HPDE6-E6E7 (cell line): Measurements from ENCODE around the gene USP40.
A peak's percentile ranks its signal among the peaks of the same experiment; 100 is the strongest.

Experiments
- DNase-seq: peaks from one replicate; pipeline ENCODE4 v3.0.0; 2011; ENCODE audit warnings: missing footprints; ENCODE audit errors: extremely low spot score

USP40 gene

GRCh38 chr2:233495503-233496496, 70.8 kb downstream of the USP40 start:
- no peak for DNase-seq

- peak; percentile 77 for DNase-seq
Observed at GRCh38 chr2:233492751-233493150, 73.8 kb downstream of the USP40 start.

- DNase-seq = no peak
Observed at GRCh38 chr2:233492078-233492477, 74.5 kb downstream of the USP40 start.

GRCh38 chr2:233491326-233491725, 75.3 kb downstream of the USP40 start:
- no peak for DNase-seq

GRCh38 chr2:233490831-233491230, 75.8 kb downstream of the USP40 start:
- DNase-seq = no peak

- no peak for DNase-seq
Observed at GRCh38 chr2:233489666-233490065, 76.9 kb downstream of the USP40 start.

GRCh38 chr2:233489143-233489542, 77.4 kb downstream of the USP40 start:
- no peak for DNase-seq

GRCh38 chr2:233487748-233488345, 78.7 kb downstream of the USP40 start:
- no peak for DNase-seq

- DNase-seq = no peak
Observed at GRCh38 chr2:233486778-233487552, 79.6 kb downstream of the USP40 start.

GRCh38 chr2:233486357-233486756, 80.2 kb downstream of the USP40 start:
- DNase-seq = no peak

- DNase-seq = no peak
Observed at GRCh38 chr2:233485726-233486125, 80.9 kb downstream of the USP40 start.

GRCh38 chr2:233482616-233483015, 84.0 kb downstream of the USP40 start:
- DNase-seq = no peak

- DNase-seq = no peak
Observed at GRCh38 chr2:233481368-233482142, 85.0 kb downstream of the USP40 start.

GRCh38 chr2:233480490-233481202, 85.9 kb downstream of the USP40 start:
- DNase-seq = peak; percentile 36

GRCh38 chr2:233479616-233480489, 86.7 kb downstream of the USP40 start:
- DNase-seq = no peak

- DNase-seq = no peak
Observed at GRCh38 chr2:233477548-233478433, 88.8 kb downstream of the USP40 start.

GRCh38 chr2:233476651-233477547, 89.7 kb downstream of the USP40 start:
- DNase-seq = no peak

- DNase-seq = no peak
Observed at GRCh38 chr2:233476063-233476410, 90.5 kb downstream of the USP40 start.
